ENCODE data around the gene TNFRSF4.

DNA sequence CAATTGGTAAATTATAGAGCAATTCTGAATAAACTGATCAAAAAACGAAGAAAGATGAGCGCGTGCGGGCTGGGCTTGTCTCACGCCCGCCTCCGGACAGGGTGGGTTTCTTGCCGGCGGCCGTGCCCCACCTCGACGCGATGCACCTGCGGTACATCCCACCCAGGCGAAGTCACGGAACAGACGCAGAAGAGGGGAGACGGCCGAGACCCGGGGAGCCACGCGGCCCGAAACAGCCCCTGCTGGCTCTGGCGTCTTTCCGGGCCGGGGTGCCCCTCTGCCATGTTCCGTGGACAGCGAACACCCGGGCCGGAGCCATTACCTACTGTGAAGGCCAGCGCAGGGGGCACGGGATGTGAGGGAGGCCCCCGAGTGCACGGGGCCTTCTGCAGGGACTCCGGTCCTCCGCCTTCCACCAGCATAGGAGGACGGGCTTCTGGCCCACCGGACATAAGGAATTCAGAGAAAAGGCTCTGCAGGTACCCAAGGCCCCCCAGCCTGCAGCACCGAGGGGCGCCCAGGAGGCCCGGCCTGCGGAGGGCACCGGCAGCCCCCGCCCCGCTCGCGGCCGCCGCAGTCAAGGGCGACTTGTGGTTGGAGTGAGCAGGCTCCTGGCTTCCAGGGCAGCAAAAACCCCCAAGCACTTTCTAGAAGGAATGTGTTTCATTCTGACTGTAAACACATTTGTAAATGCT is 40.2 kb upstream of the TNFRSF4 start:
- TF ChIP-seq, protein P1, sequence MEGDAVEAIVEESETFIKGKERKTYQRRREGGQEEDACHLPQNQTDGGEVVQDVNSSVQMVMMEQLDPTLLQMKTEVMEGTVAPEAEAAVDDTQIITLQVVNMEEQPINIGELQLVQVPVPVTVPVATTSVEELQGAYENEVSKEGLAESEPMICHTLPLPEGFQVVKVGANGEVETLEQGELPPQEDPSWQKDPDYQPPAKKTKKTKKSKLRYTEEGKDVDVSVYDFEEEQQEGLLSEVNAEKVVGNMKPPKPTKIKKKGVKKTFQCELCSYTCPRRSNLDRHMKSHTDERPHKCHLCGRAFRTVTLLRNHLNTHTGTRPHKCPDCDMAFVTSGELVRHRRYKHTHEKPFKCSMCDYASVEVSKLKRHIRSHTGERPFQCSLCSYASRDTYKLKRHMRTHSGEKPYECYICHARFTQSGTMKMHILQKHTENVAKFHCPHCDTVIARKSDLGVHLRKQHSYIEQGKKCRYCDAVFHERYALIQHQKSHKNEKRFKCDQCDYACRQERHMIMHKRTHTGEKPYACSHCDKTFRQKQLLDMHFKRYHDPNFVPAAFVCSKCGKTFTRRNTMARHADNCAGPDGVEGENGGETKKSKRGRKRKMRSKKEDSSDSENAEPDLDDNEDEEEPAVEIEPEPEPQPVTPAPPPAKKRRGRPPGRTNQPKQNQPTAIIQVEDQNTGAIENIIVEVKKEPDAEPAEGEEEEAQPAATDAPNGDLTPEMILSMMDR (conservative IDR thresholded peaks at IDR 0.05): no peak
- TF ChIP-seq ZFX (IDR thresholded peaks at IDR 0.05): no peak
